Measurements from ENCODE around the gene SPDEF.

SPDEF gene

GRCh38 chr6:34560366-34561226, 4.5 kb upstream of the SPDEF start:
- DNase-seq, result peak; percentile 85
- Histone ChIP-seq H3K27me3 (ENCODE audit: insufficient read depth, low read depth, severe bottlenecking) (no peaks in the 10 kb centered on the region), H3K9me3 (ENCODE audit: severe bottlenecking) (peaks cover 12% of the 10 kb centered on the region), H3K4me3 (ENCODE audit: low read depth, low read length) (no peak overlapping the region), H3K36me3 (no peaks in the 10 kb centered on the region; the same call in 1 of the 2 replicates), H3K27ac (peak overlapping the region; percentile 33)
- peak; percentile 82 for TF ChIP-seq CTCF (IDR thresholded peaks at IDR 0.05; ENCODE audit: low read depth, low read length)

- H3K27me3 ChIP-seq (ENCODE audit: insufficient read depth, low read depth, severe bottlenecking), result no peaks in the 10 kb centered on the region
- H3K9me3 ChIP-seq (ENCODE audit: severe bottlenecking), result peaks cover 12% of the 10 kb centered on the region
- no peak for TF ChIP-seq CTCF (IDR thresholded peaks at IDR 0.05; ENCODE audit: low read depth, low read length)
- H3K27ac ChIP-seq, result peak overlapping the region; percentile 33
- no peaks in the 10 kb centered on the region; the same call in 1 of the 2 replicates for H3K36me3 ChIP-seq
- no peak for DNase-seq
- H3K4me3 ChIP-seq (ENCODE audit: low read depth, low read length), result no peak overlapping the region
Observed at GRCh38 chr6:34559651-34560365, 3.7 kb upstream of the SPDEF start.

- H3K4me3 ChIP-seq (ENCODE audit: low read depth, low read length), result no peak overlapping the region
- TF ChIP-seq CTCF (IDR thresholded peaks at IDR 0.05; ENCODE audit: low read depth, low read length), result no peak
- H3K27ac ChIP-seq, result no peak overlapping the region
- no peak for DNase-seq
- H3K27me3 ChIP-seq (ENCODE audit: insufficient read depth, low read depth, severe bottlenecking), result no peaks in the 10 kb centered on the region
- H3K9me3 ChIP-seq (ENCODE audit: severe bottlenecking), result peaks cover 12% of the 10 kb centered on the region
- H3K36me3 ChIP-seq, result no peaks in the 10 kb centered on the region; the same call in 1 of the 2 replicates
Observed at GRCh38 chr6:34558172-34558714, 2.1 kb upstream of the SPDEF start.

GRCh38 chr6:34557228-34557627, 1.1 kb upstream of the SPDEF start:
- Histone ChIP-seq H3K9me3 (ENCODE audit: severe bottlenecking) (peaks cover 12% of the 10 kb centered on the region), H3K27me3 (ENCODE audit: insufficient read depth, low read depth, severe bottlenecking) (no peaks in the 10 kb centered on the region), H3K27ac (no peak overlapping the region), H3K4me3 (ENCODE audit: low read depth, low read length) (no peak overlapping the region), H3K36me3 (no peaks in the 10 kb centered on the region; the same call in 1 of the 2 replicates)
- DNase-seq, result no peak
- TF ChIP-seq CTCF (IDR thresholded peaks at IDR 0.05; ENCODE audit: low read depth, low read length), result no peak

GRCh38 chr6:34556493-34556892, 364 bp upstream of the SPDEF start:
- Histone ChIP-seq H3K9me3 (ENCODE audit: severe bottlenecking) (peaks cover 12% of the 10 kb centered on the region), H3K27ac (no peak overlapping the region), H3K27me3 (ENCODE audit: insufficient read depth, low read depth, severe bottlenecking) (no peaks in the 10 kb centered on the region), H3K4me3 (ENCODE audit: low read depth, low read length) (no peak overlapping the region), H3K36me3 (no peaks in the 10 kb centered on the region; the same call in 1 of the 2 replicates)
- no peak for TF ChIP-seq CTCF (IDR thresholded peaks at IDR 0.05; ENCODE audit: low read depth, low read length)
- DNase-seq, result no peak

Measured in WERI-Rb-1 (cell line).